ENCODE measurements around the gene ENTPD8. TPM values are rescaled to one million over a fixed set of nuclear protein-coding genes. Genes with fewer than 3 reads are reported as not detected.

The ENTPD8 gene
- total RNA-seq, 1 experiment from 2014 or later, result 0.77 TPM

DNA sequence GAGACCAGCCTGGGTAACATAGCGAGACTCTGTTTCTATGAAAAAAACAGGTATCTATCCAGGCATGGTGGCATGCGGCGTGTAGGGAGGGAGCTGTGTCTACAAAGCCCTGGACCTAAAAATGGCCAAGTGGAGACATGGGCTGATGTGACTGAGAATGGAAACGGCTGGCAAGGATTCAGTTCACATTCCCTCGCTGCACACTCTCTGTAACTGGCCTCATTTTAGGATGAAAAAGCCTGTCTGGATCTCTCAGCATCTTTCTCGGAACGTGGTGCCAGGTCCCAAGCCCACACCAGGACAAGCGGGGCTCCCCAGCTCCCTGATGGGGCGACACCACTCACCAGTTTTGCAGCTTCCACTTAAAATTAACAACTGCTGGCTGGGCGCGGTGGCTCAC, 31.6 kb downstream of the ENTPD8 start:
- H3K4me1 Mint-ChIP-seq, result peaks cover 0 to 5% of the 10 kb centered on the region in 2 experiments; a peak in 1 of 4 replicates
- H3K23me2 ChIP-seq (ENCODE audit: insufficient read length, low read depth, low read length, poor library complexity, severe bottlenecking), result peaks cover 3% of the 10 kb centered on the region
- H2BK5ac ChIP-seq (ENCODE audit: insufficient read length, low read length), result no peak overlapping the region
- H2AFZ ChIP-seq (ENCODE audit: low read length), result no peak overlapping the region
- H3K79me2 ChIP-seq (ENCODE audit: insufficient read depth, low read length), result no peaks in the 10 kb centered on the region
- H3K14ac ChIP-seq (ENCODE audit: insufficient read depth, low read length), result no peak overlapping the region
- H3K79me1 ChIP-seq (ENCODE audit: insufficient read depth, low read depth, low read length, poor library complexity, severe bottlenecking), result no peaks in the 10 kb centered on the region
- peaks cover 8% of the 10 kb centered on the region; the same call in 1 of the 2 replicates for H3K27me3 Mint-ChIP-seq (ENCODE audit: low read depth)
- no peaks in the 10 kb centered on the region for H4K20me1 ChIP-seq (ENCODE audit: control insufficient read depth, insufficient read depth, insufficient read length)
- H3K27me3 ChIP-seq (ENCODE audit: insufficient read depth, low read length), result no peaks in the 10 kb centered on the region
- H3K36me3 Mint-ChIP-seq (ENCODE audit: insufficient read depth in 1 of 3, low read depth in 3 of 3), result peaks cover 0 to 2% (median 0%) of the 10 kb centered on the region in 3 experiments; a peak in 1 of 7 replicates
- no peak overlapping the region for H3K4me3 Mint-ChIP-seq
- no peak overlapping the region for H3T11ph ChIP-seq (ENCODE audit: low read length)
- no peak overlapping the region for H2BK15ac ChIP-seq (ENCODE audit: low read depth, low read length)
- no peak overlapping the region for H4K8ac ChIP-seq (replicated peaks; ENCODE audit: insufficient read length, low read depth, low read length)
- no peak overlapping the region for H2AK5ac ChIP-seq (ENCODE audit: insufficient read length, low read length)
- no peak overlapping the region for H3K56ac ChIP-seq (ENCODE audit: insufficient read length, low read depth, low read length)
- no peak overlapping the region for H2BK120ac ChIP-seq (ENCODE audit: low read depth, low read length, poor library complexity, severe bottlenecking)
- H3K27ac ChIP-seq (ENCODE audit: insufficient read length, low read depth, low read length), result no peak overlapping the region
- H2BK12ac ChIP-seq (ENCODE audit: insufficient read length, low read depth, low read length), result no peak overlapping the region
- DNase-seq, result peak; percentile 17
- H3K27ac Mint-ChIP-seq, result peak overlapping the region in 1 of 3 experiments; percentile 39; a peak in 1 of 7 replicates
- H3K4me2 ChIP-seq (ENCODE audit: insufficient read depth, insufficient read length, low read length), result no peak overlapping the region
- no CpG with 5 or more reads among the region's 11 CpGs for WGBS (ENCODE audit: extremely low coverage, insufficient read length, low lambda C conversion rate)
- no peaks in the 10 kb centered on the region for H3K4me1 ChIP-seq (ENCODE audit: insufficient read depth, low read length)
- no peak overlapping the region for H4K91ac ChIP-seq (ENCODE audit: insufficient read length, low read depth, low read length)
- no peak overlapping the region for H3K23ac ChIP-seq (ENCODE audit: insufficient read length, low read depth, low read length)
- H3K9ac ChIP-seq (ENCODE audit: extremely low read depth, insufficient read length, low read length), result no peak overlapping the region
- no peak overlapping the region for H2BK20ac ChIP-seq (ENCODE audit: low read depth, low read length, poor library complexity, severe bottlenecking)
- H3K9me3 ChIP-seq (ENCODE audit: control insufficient read depth, low read depth, low read length), result no peaks in the 10 kb centered on the region
- H3K18ac ChIP-seq (ENCODE audit: insufficient read length, low read depth, low read length), result no peak overlapping the region
- no peaks in the 10 kb centered on the region for H3K9me3 Mint-ChIP-seq
- no peak overlapping the region for H3K4ac ChIP-seq (ENCODE audit: low read depth, low read length)
- TF ChIP-seq, protein P1, sequence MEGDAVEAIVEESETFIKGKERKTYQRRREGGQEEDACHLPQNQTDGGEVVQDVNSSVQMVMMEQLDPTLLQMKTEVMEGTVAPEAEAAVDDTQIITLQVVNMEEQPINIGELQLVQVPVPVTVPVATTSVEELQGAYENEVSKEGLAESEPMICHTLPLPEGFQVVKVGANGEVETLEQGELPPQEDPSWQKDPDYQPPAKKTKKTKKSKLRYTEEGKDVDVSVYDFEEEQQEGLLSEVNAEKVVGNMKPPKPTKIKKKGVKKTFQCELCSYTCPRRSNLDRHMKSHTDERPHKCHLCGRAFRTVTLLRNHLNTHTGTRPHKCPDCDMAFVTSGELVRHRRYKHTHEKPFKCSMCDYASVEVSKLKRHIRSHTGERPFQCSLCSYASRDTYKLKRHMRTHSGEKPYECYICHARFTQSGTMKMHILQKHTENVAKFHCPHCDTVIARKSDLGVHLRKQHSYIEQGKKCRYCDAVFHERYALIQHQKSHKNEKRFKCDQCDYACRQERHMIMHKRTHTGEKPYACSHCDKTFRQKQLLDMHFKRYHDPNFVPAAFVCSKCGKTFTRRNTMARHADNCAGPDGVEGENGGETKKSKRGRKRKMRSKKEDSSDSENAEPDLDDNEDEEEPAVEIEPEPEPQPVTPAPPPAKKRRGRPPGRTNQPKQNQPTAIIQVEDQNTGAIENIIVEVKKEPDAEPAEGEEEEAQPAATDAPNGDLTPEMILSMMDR (conservative IDR thresholded peaks at IDR 0.05), result no peak
- H4K5ac ChIP-seq (ENCODE audit: insufficient read length, low read depth, low read length), result no peak overlapping the region

All from H9 (cell line).